ENCODE results near the gene TUBB1. TPM values are rescaled to one million over a fixed set of nuclear protein-coding genes. Genes with fewer than 3 reads are reported as not detected.

Gene TUBB1
- total RNA-seq, 3 donors from 2014 or later: not detected

- no peak for DNase-seq
- intact Hi-C loops (cut with DNase I, micrococcal nuclease): no loop called here
- Histone ChIP-seq H3K36me3 (ENCODE audit: low read depth) (peaks cover 13% of the 10 kb centered on the region), H3K4me3 (no peak overlapping the region), H3K9me3 (no peaks in the 10 kb centered on the region), H3K4me1 (ENCODE audit: low read depth) (peaks cover 16% of the 10 kb centered on the region)
- ATAC-seq: no peak
- no peak for TF ChIP-seq CTCF (IDR thresholded peaks at IDR 0.05)
Observed at GRCh38 chr20:58986968-58987517, 32.2 kb upstream of the TUBB1 start.

- no peak for TF ChIP-seq CTCF (IDR thresholded peaks at IDR 0.05)
- Histone ChIP-seq H3K36me3 (ENCODE audit: low read depth) (peaks cover 13% of the 10 kb centered on the region), H3K9me3 (no peaks in the 10 kb centered on the region), H3K4me1 (ENCODE audit: low read depth) (peaks cover 13% of the 10 kb centered on the region), H3K4me3 (no peak overlapping the region)
- intact Hi-C loops (cut with DNase I, micrococcal nuclease): no loop called here
- DNase-seq (no peak), ATAC-seq (no peak)
Observed at GRCh38 chr20:58987790-58988564, 31.3 kb upstream of the TUBB1 start.

DNA sequence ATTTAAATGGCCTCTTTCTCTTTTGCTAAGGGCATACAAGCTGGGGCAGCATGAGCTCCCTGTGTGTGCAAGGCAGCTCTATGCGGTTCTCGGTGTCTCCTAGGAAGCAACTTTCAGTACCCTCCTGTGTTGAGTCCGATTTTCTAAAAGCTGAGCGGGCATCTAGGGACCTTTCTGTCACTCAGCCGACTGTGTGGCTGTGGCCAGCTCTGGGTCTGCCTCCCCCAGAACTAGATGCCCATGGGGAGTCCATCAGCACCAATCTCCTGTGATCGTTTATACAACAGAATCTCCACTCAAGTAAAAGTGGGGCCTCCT is 30.7 kb upstream of the TUBB1 start:
- Histone ChIP-seq H3K4me1 (ENCODE audit: low read depth) (peaks cover 12% of the 10 kb centered on the region), H3K9me3 (no peaks in the 10 kb centered on the region), H3K4me3 (no peak overlapping the region), H3K36me3 (ENCODE audit: low read depth) (peaks cover 13% of the 10 kb centered on the region)
- no peak for TF ChIP-seq CTCF (IDR thresholded peaks at IDR 0.05)
- ATAC-seq (no peak), DNase-seq (no peak)
- intact Hi-C loops (cut with DNase I, micrococcal nuclease): no loop called here

GRCh38 chr20:58989196-58989595 is 30.0 kb upstream of the TUBB1 start:
- ATAC-seq: no peak
- DNase-seq: no peak
- Histone ChIP-seq H3K36me3 (ENCODE audit: low read depth) (peaks cover 13% of the 10 kb centered on the region), H3K4me3 (no peak overlapping the region), H3K4me1 (ENCODE audit: low read depth) (peaks cover 6% of the 10 kb centered on the region), H3K9me3 (no peaks in the 10 kb centered on the region)
- intact Hi-C loops (cut with DNase I, micrococcal nuclease): no loop called here
- no peak for TF ChIP-seq CTCF (IDR thresholded peaks at IDR 0.05)

GRCh38 chr20:58990651-58991445 is 28.4 kb upstream of the TUBB1 start:
- H3K36me3 ChIP-seq (ENCODE audit: low read depth): peaks cover 13% of the 10 kb centered on the region

More at GRCh38 chr20:58990651-58991445, 28.4 kb upstream of the TUBB1 start:
- TF ChIP-seq CTCF (IDR thresholded peaks at IDR 0.05): no peak
- Histone ChIP-seq H3K9me3 (no peaks in the 10 kb centered on the region), H3K4me1 (ENCODE audit: low read depth) (no peaks in the 10 kb centered on the region), H3K4me3 (no peak overlapping the region)
- intact Hi-C loops (cut with DNase I, micrococcal nuclease): no loop called here
- DNase-seq: no peak
- no peak for ATAC-seq

All from mucosa of descending colon (tissue), 3 donors.